ENCODE results near the gene MME. TPM values are rescaled to one million over a fixed set of nuclear protein-coding genes. Genes with fewer than 3 reads are reported as not detected.

MME gene
- total RNA-seq, 1 donor from 2014 or later = 2.8 TPM

GRCh38 chr3:155196131-155197021 lies 116.3 kb downstream of the MME start:
- DNase-seq = no peak
- no peak for TF ChIP-seq CTCF (IDR thresholded peaks at IDR 0.05; ENCODE audit: borderline replicate concordance)
- H3K27me3 ChIP-seq (ENCODE audit: low read depth) = no peaks in the 10 kb centered on the region
- H3K9me3 ChIP-seq (replicated peaks) = no peaks in the 10 kb centered on the region
- intact Hi-C loops (cut with micrococcal nuclease) = no loop called here
- H3K4me3 ChIP-seq = no peak overlapping the region
- no peak overlapping the region for H3K27ac ChIP-seq (replicated peaks)
- H3K4me1 ChIP-seq = no peaks in the 10 kb centered on the region
- H3K36me3 ChIP-seq = no peaks in the 10 kb centered on the region

- no peak for DNase-seq
- Histone ChIP-seq H3K36me3 (no peaks in the 10 kb centered on the region), H3K27ac (replicated peaks) (no peak overlapping the region), H3K4me1 (no peaks in the 10 kb centered on the region), H3K27me3 (ENCODE audit: low read depth) (no peaks in the 10 kb centered on the region), H3K9me3 (replicated peaks) (no peaks in the 10 kb centered on the region), H3K4me3 (no peak overlapping the region)
- TF ChIP-seq CTCF (IDR thresholded peaks at IDR 0.05; ENCODE audit: borderline replicate concordance) = no peak
- intact Hi-C loops (cut with micrococcal nuclease) = no loop called here
Measured at GRCh38 chr3:155197786-155198185, 117.7 kb downstream of the MME start.

- H3K9me3 ChIP-seq (replicated peaks) = no peaks in the 10 kb centered on the region
- intact Hi-C loops (cut with micrococcal nuclease) = no loop called here
- DNase-seq = no peak
- no peaks in the 10 kb centered on the region for H3K27me3 ChIP-seq (ENCODE audit: low read depth)
- H3K36me3 ChIP-seq = no peaks in the 10 kb centered on the region
- H3K27ac ChIP-seq (replicated peaks) = no peak overlapping the region
- H3K4me1 ChIP-seq = no peaks in the 10 kb centered on the region
- no peak overlapping the region for H3K4me3 ChIP-seq
- TF ChIP-seq CTCF (IDR thresholded peaks at IDR 0.05; ENCODE audit: borderline replicate concordance) = no peak
Measured at GRCh38 chr3:155202626-155203025, 122.5 kb downstream of the MME start.

GRCh38 chr3:155204851-155205250 lies 124.7 kb downstream of the MME start:
- Histone ChIP-seq H3K4me3 (no peak overlapping the region), H3K36me3 (no peaks in the 10 kb centered on the region), H3K27me3 (ENCODE audit: low read depth) (no peaks in the 10 kb centered on the region), H3K4me1 (no peaks in the 10 kb centered on the region), H3K9me3 (replicated peaks) (no peaks in the 10 kb centered on the region), H3K27ac (replicated peaks) (no peak overlapping the region)
- intact Hi-C loops (cut with micrococcal nuclease) = no loop called here
- no peak for DNase-seq
- TF ChIP-seq CTCF (IDR thresholded peaks at IDR 0.05; ENCODE audit: borderline replicate concordance) = no peak

- intact Hi-C loops (cut with micrococcal nuclease) = no loop called here
- Histone ChIP-seq H3K36me3 (no peaks in the 10 kb centered on the region), H3K27ac (replicated peaks) (no peak overlapping the region), H3K27me3 (ENCODE audit: low read depth) (no peaks in the 10 kb centered on the region), H3K9me3 (replicated peaks) (no peaks in the 10 kb centered on the region), H3K4me3 (no peak overlapping the region), H3K4me1 (no peaks in the 10 kb centered on the region)
- no peak for DNase-seq
- no peak for TF ChIP-seq CTCF (IDR thresholded peaks at IDR 0.05; ENCODE audit: borderline replicate concordance)
Measured at GRCh38 chr3:155208183-155208800, 128.2 kb downstream of the MME start.

Measured in left ventricle myocardium inferior (tissue), 1 donor.